HCT116 (cell line): ENCODE data around the gene RNU5D-1. TPM values are rescaled to one million over a fixed set of nuclear protein-coding genes. Genes with fewer than 3 reads are reported as not detected.
A peak's percentile ranks its signal among the peaks of the same experiment; 100 is the strongest.

Experiments used
- ATAC-seq: fragments of 200-7000 bp; cut with Tn5 transposase; 2 replicates; pipeline ENCODE4 v1.9.1; 2020; ENCODE audit warnings: mild to moderate bottlenecking, moderate library complexity
- Bru-seq: library from RNA; stranded (reverse); fragments of 400-500 nt; gene quantifications from one replicate; lab custom pipeline; 2021; lab: Mats Ljungman, UMichigan
- BruChase-seq, 2 experiments: library from RNA; stranded (reverse); fragments of 400-500 nt; gene quantifications; one replicate each; lab custom pipeline; 2021; lab: Mats Ljungman, UMichigan
- BruUV-seq: library from RNA; stranded (reverse); fragments of 400-500 nt; replicated peaks from 2 replicates; lab custom pipeline; 2021; lab: Mats Ljungman, UMichigan
- CTCF ChIA-PET: fragments of 300-600 bp; sonication (Branson Sonifier 250); formaldehyde crosslinking; loops from one replicate; lab custom pipeline; 2021; ENCODE audit warnings: antibody characterized with exemption; lab: Charles Lee
- POLR2A ChIA-PET: fragments of 300-600, 350-600 bp; sonication (Branson Sonifier 250); formaldehyde crosslinking; loops from one replicate; lab custom pipeline; 2021; ENCODE audit warnings: antibody characterized with exemption; lab: Charles Lee
- RAD21 ChIA-PET, 2 experiments: fragments of 300-600 bp; sonication (Branson Sonifier 250); formaldehyde crosslinking; loops; one replicate each; lab custom pipeline; 2023; ENCODE audit warnings: low total read pairs in 2 of 2; ENCODE audit not compliant: uncharacterized antibody in 2 of 2, unreplicated experiment in 2 of 2, low non-redundant PET in 1 of 2; lab: Charles Lee
- DNase-seq: peaks from one replicate; pipeline ENCODE4 v3.0.0-alpha.2; 2010; ENCODE audit warnings: low read depth, low spot score
- H2AFZ ChIP-seq: fragments of 200-600 bp; shearing (Covaris generic), sonication (generic); 2 replicates; pipeline ENCODE4 v1.6.1; 2017; ENCODE audit warnings: low read depth, mixed run types, mixed read lengths, antibody characterized with exemption, low read length; ENCODE audit not compliant: poor library complexity, severe bottlenecking
- H3K27ac ChIP-seq: 2 replicates; pipeline ENCODE4 v1.5.1; 2012; ENCODE audit warnings: low read depth, low read length
- H3K27me3 ChIP-seq: fragments of 200-600 bp; sonication (generic); 2 replicates; pipeline ENCODE4 v1.6.1; 2016; ENCODE audit warnings: mixed run types, low read length, mixed read lengths; ENCODE audit not compliant: insufficient read depth
- H3K36me3 ChIP-seq, 2 experiments: fragments of 200-500 bp in 1 of 2; fragments of 200-600 bp in 1 of 2; sonication (Bioruptor generic) in 1 of 2; sonication (generic) in 1 of 2; 2 replicates each; pipeline versions ENCODE4 v1.5.1 to v1.6.1; 2014 to 2016; ENCODE audit warnings: low read length in 2 of 2, inconsistent platforms in 1 of 2, mixed read lengths in 1 of 2, mixed run types in 1 of 2; ENCODE audit not compliant: insufficient read depth in 2 of 2, control insufficient read depth in 1 of 2
- H3K4me1 ChIP-seq, 2 experiments: fragments of 200-600 bp in 1 of 2; sonication (generic) in 1 of 2; 2 replicates each; pipeline versions ENCODE4 v1.5.1 to v1.6.1; 2012 to 2017; ENCODE audit warnings: low read length in 2 of 2, inconsistent platforms in 1 of 2, mild to moderate bottlenecking in 1 of 2, mixed read lengths in 1 of 2, mixed run types in 1 of 2, moderate library complexity in 1 of 2; ENCODE audit not compliant: insufficient read depth in 2 of 2, control insufficient read depth in 1 of 2
- H3K4me2 ChIP-seq: fragments of 200-600 bp; sonication (generic); 2 replicates; pipeline ENCODE4 v1.6.1; 2017; ENCODE audit warnings: mixed run types, low read length, mixed read lengths
- H3K4me3 ChIP-seq, 2 experiments: fragments of 200-600 bp in 1 of 2; sonication (generic) in 1 of 2; replicated peaks in 1 of 2; 2 replicates each; pipeline ENCODE4 v1.5.1; 2011 to 2016; ENCODE audit warnings: low read length in 2 of 2, control low read depth in 1 of 2, low read depth in 1 of 2, mild to moderate bottlenecking in 1 of 2, mixed read lengths in 1 of 2, mixed run types in 1 of 2
- H3K79me2 ChIP-seq: fragments of 200-600 bp; sonication (generic); 2 replicates; pipeline ENCODE4 v1.6.1; 2017; ENCODE audit warnings: mild to moderate bottlenecking, mixed run types, low read length, moderate library complexity, mixed read lengths; ENCODE audit not compliant: insufficient read depth
- H3K9ac ChIP-seq: fragments of 200-600 bp; sonication (generic); 2 replicates; pipeline ENCODE4 v1.6.1; 2016; ENCODE audit warnings: low read length, mixed read lengths
- H3K9me2 ChIP-seq: fragments of 200-600 bp; sonication (generic), shearing (Covaris generic); 2 replicates; pipeline ENCODE4 v1.6.1; 2017; ENCODE audit warnings: mixed run types, mild to moderate bottlenecking, moderate library complexity; ENCODE audit not compliant: insufficient read depth
- H3K9me3 ChIP-seq, 2 experiments: fragments of 200-500 bp in 1 of 2; fragments of 200-600 bp in 1 of 2; sonication (Bioruptor generic) in 1 of 2; sonication (generic) in 1 of 2; 2 replicates each; pipeline ENCODE4 v1.6.1; 2014 to 2017; ENCODE audit warnings: low read length in 2 of 2, mixed read lengths in 2 of 2, inconsistent platforms in 1 of 2, low read depth in 1 of 2, mild to moderate bottlenecking in 1 of 2, mixed run types in 1 of 2, moderate library complexity in 1 of 2; ENCODE audit not compliant: control insufficient read depth in 1 of 2, insufficient read depth in 1 of 2
- H4K20me1 ChIP-seq: fragments of 200-600 bp; sonication (generic), shearing (Covaris generic); 2 replicates; pipeline ENCODE4 v1.6.1; 2017; ENCODE audit warnings: mixed run types, mild to moderate bottlenecking, moderate library complexity; ENCODE audit not compliant: insufficient read depth
- ATF3 ChIP-seq: IDR thresholded peaks from 2 replicates; pipeline ENCODE4 v1.6.1; 2012
- CEBPB ChIP-seq: IDR thresholded peaks from 2 replicates; pipeline ENCODE4 v1.6.1; 2012; ENCODE audit warnings: low read depth
- CTCF ChIP-seq, 3 experiments: fragments of 200-600 bp in 1 of 3; sonication (generic) in 1 of 3; IDR thresholded peaks in 2 of 3; conservative IDR thresholded peaks in 1 of 3; 2 replicates each; pipeline ENCODE4 v1.5.1; 2012 to 2017; ENCODE audit warnings: low read depth in 2 of 3, low read length in 2 of 3, antibody characterized with exemption in 1 of 3, borderline replicate concordance in 1 of 3, control low read depth in 1 of 3, mild to moderate bottlenecking in 1 of 3, mixed read lengths in 1 of 3, mixed run types in 1 of 3, moderate library complexity in 1 of 3; ENCODE audit not compliant: insufficient read depth in 1 of 3
- EGR1 ChIP-seq: IDR thresholded peaks from 2 replicates; pipeline ENCODE4 v1.6.1; 2012; ENCODE audit warnings: low read depth
- ELF1 ChIP-seq: IDR thresholded peaks from 2 replicates; pipeline ENCODE4 v1.6.1; 2012; ENCODE audit warnings: low read depth, borderline replicate concordance
- EZH2 ChIP-seq: fragments of 200-600 bp; sonication (generic); IDR thresholded peaks from 2 replicates; pipeline ENCODE4 v1.6.1; 2017; ENCODE audit warnings: antibody characterized with exemption, mixed run types
- EZH2phosphoT487 ChIP-seq: fragments of 200-600 bp; IDR thresholded peaks from 2 replicates; pipeline ENCODE4 v1.6.1; 2018; ENCODE audit warnings: antibody characterized with exemption, borderline replicate concordance
- FOSL1 ChIP-seq: IDR thresholded peaks from 2 replicates; pipeline ENCODE4 v1.6.1; 2012; ENCODE audit warnings: low read depth
- POLR2A ChIP-seq: IDR thresholded peaks from 2 replicates; pipeline ENCODE4 v1.7.0; 2011; ENCODE audit warnings: borderline replicate concordance; ENCODE audit not compliant: insufficient read depth, insufficient read length; ENCODE audit errors: extremely low read depth
- POLR2AphosphoS5 ChIP-seq: IDR thresholded peaks from 2 replicates; pipeline ENCODE4 v1.6.1; 2011; ENCODE audit warnings: mild to moderate bottlenecking, low read depth, low read length, moderate library complexity
- SP1 ChIP-seq: IDR thresholded peaks from 2 replicates; pipeline ENCODE4 v1.6.1; 2012; ENCODE audit warnings: low read depth
- YY1 ChIP-seq: IDR thresholded peaks from 2 replicates; pipeline ENCODE4 v1.6.1; 2011; ENCODE audit warnings: low read length, low read depth, moderate library complexity, mild to moderate bottlenecking; ENCODE audit not compliant: insufficient replicate concordance; ENCODE audit errors: extremely low read depth
- ZBTB33 ChIP-seq: IDR thresholded peaks from 2 replicates; pipeline ENCODE4 v1.6.1; 2011; ENCODE audit warnings: mild to moderate bottlenecking, low read length, moderate library complexity; ENCODE audit not compliant: insufficient replicate concordance; ENCODE audit errors: extremely low read depth
- intact Hi-C: fragments of 100-400 bp; cut with micrococcal nuclease; formaldehyde crosslinking; loops from 2 replicates; pipeline ENCODE4 v1.10.0; 2022
- long read RNA-seq: library from polyadenylated mRNA; unstranded; transcript quantifications from one replicate; pipeline ENCODE4 v2.0.0, GENCODE V29; 2021; ENCODE audit not compliant: unreplicated experiment
- polyA plus RNA-seq: library from polyadenylated mRNA; unstranded; fragments of >200 nt; gene quantifications from 2 replicates; pipeline ENCODE4 v1.2.1, GENCODE V29; 2012; ENCODE audit warnings: missing spikeins
- total RNA-seq: library from RNA; stranded (reverse); gene quantifications from one replicate; pipeline ENCODE4 v1.2.1, GENCODE V29; 2021; ENCODE audit not compliant: unreplicated experiment
- TF ChIP-seq, protein P1 (sequence below): IDR thresholded peaks from 2 replicates; pipeline ENCODE4 v1.6.1; 2012; ENCODE audit warnings: low read depth
- TF ChIP-seq, protein P2 (sequence below): IDR thresholded peaks from 2 replicates; pipeline ENCODE4 v1.6.1; 2012

RNU5D-1 gene
- total RNA-seq (not detected), Bru-seq, nascent RNA (percentile 99 among the genes with signal in this experiment), BruChase-seq, experiment 1, labeled RNA remaining after a 6-hour chase (percentile 80 among the genes with signal in this experiment), BruChase-seq, experiment 2, labeled RNA remaining after a 2-hour chase (percentile 77 among the genes with signal in this experiment)
- polyA plus RNA-seq: not detected in 2 replicates
- long read RNA-seq: 0 reads

- ChIA-PET RAD21 (interaction anchor here (0.6 to 1.2 kb wide), 3 partner anchors 10 to 845 kb away, joined by 3 read pairs; no protein-coding TSS in a partner anchor), POLR2A (interaction anchor here (0.6 to 5.9 kb wide), 32 partner anchors 9 to 791 kb away, joined by 3 to 461 read pairs (median 4); partner anchors contain the start of genes BEST4, BTBD19, CCDC163 and DYNLT4), CTCF (interaction anchor here (0.6 to 2.6 kb wide), 10 partner anchors 9 to 838 kb away, joined by 3 to 25 read pairs (median 4); partner anchors contain the start of gene RPS8)
- Histone ChIP-seq H2AFZ (no peak within 1 kb of the TSS), H3K9me3 (no peaks in the 10 kb centered on the region), H4K20me1 (no peaks in the 10 kb centered on the region), H3K4me2 (peak within 1 kb of the TSS; percentile 54), H3K9ac (peak within 1 kb of the TSS; percentile 64), H3K9me2 (no peaks in the 10 kb centered on the region), H3K79me2 (no peaks in the 10 kb centered on the region), H3K27me3 (no peaks in the 10 kb centered on the region), H3K4me1 (peaks cover 34 to 70% of the 10 kb centered on the region in 2 experiments), H3K27ac (peak within 1 kb of the TSS; percentile 86), H3K4me3 (peak within 1 kb of the TSS in 1 of 2 experiments; percentile 3; a peak in 1 of 4 replicates), H3K36me3 (no peaks in the 10 kb centered on the region)
- BruUV-seq: TSS peak; percentile 99
- ATAC-seq (peak; percentile 77), DNase-seq (peak; percentile 98)
- intact Hi-C loops: loop anchor here (1.0 to 5.0 kb wide), 5 partner anchors 8 to 761 kb away; partner anchors contain the start of genes HECTD3, KIF2C, RPS8 and TESK2
- peak; percentile 100 for TF ChIP-seq POLR2AphosphoS5
- TF ChIP-seq EZH2: no peak
- TF ChIP-seq YY1: no peak
- TF ChIP-seq ELF1: no peak; the same call in 1 of the 2 replicates
- peak; percentile 69; the same call in 1 of the 2 replicates for TF ChIP-seq FOSL1
- TF ChIP-seq, protein P1, sequence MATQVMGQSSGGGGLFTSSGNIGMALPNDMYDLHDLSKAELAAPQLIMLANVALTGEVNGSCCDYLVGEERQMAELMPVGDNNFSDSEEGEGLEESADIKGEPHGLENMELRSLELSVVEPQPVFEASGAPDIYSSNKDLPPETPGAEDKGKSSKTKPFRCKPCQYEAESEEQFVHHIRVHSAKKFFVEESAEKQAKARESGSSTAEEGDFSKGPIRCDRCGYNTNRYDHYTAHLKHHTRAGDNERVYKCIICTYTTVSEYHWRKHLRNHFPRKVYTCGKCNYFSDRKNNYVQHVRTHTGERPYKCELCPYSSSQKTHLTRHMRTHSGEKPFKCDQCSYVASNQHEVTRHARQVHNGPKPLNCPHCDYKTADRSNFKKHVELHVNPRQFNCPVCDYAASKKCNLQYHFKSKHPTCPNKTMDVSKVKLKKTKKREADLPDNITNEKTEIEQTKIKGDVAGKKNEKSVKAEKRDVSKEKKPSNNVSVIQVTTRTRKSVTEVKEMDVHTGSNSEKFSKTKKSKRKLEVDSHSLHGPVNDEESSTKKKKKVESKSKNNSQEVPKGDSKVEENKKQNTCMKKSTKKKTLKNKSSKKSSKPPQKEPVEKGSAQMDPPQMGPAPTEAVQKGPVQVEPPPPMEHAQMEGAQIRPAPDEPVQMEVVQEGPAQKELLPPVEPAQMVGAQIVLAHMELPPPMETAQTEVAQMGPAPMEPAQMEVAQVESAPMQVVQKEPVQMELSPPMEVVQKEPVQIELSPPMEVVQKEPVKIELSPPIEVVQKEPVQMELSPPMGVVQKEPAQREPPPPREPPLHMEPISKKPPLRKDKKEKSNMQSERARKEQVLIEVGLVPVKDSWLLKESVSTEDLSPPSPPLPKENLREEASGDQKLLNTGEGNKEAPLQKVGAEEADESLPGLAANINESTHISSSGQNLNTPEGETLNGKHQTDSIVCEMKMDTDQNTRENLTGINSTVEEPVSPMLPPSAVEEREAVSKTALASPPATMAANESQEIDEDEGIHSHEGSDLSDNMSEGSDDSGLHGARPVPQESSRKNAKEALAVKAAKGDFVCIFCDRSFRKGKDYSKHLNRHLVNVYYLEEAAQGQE: no peak
- peak; percentile 94 for TF ChIP-seq SP1
- TF ChIP-seq EZH2phosphoT487: no peak
- peak; percentile 51; the same call in 1 of the 2 replicates for TF ChIP-seq EGR1
- TF ChIP-seq, protein P2, sequence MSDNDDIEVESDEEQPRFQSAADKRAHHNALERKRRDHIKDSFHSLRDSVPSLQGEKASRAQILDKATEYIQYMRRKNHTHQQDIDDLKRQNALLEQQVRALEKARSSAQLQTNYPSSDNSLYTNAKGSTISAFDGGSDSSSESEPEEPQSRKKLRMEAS: peak; percentile 60; the same call in 1 of the 2 replicates
- peak; percentile 90 for TF ChIP-seq ZBTB33
- TF ChIP-seq CTCF (IDR thresholded peaks at IDR 0.05 in 2 of 3, conservative IDR thresholded peaks at IDR 0.05 in 1 of 3; ENCODE audit: borderline replicate concordance in 1 of 3, insufficient read depth in 1 of 3, low read depth in 2 of 3, low read length in 2 of 3): peak; percentile 47 to 82 (median 75); a peak in 5 of 6 replicates
- TF ChIP-seq POLR2A: peak; percentile 100
- no peak for TF ChIP-seq ATF3
- TF ChIP-seq CEBPB: peak; percentile 82
These were observed at the start of gene RNU5D-1 for GRCh38 chr1:44730741-44731512. Gene RNU5D-1, minus strand, starts transcription at chr1:44731170.
